Measurements from ENCODE around the gene SREBF2.

GRCh38 chr22:41798736-41799135 lies 34.2 kb upstream of the SREBF2 start:
- TF ChIP-seq EZH2phosphoT487 (IDR thresholded peaks at IDR 0.05; ENCODE audit: insufficient read depth, low read depth) (no peak), EZH2 (IDR thresholded peaks at IDR 0.05; ENCODE audit: insufficient read depth, poor library complexity, severe bottlenecking) (no peak)

Measured in GM23248 (cell line).